NT2/D1 (cell line): Measurements from ENCODE around the gene ZNF556.

ENCODE experiments used
- SUZ12 ChIP-seq: IDR thresholded peaks from 2 replicates; pipeline ENCODE4 v1.6.1; 2011; ENCODE audit not compliant: insufficient read length, insufficient read depth; ENCODE audit errors: extremely low read depth
- YY1 ChIP-seq: IDR thresholded peaks from 2 replicates; pipeline ENCODE4 v1.6.1; 2011; ENCODE audit not compliant: insufficient read length, insufficient read depth

DNA sequence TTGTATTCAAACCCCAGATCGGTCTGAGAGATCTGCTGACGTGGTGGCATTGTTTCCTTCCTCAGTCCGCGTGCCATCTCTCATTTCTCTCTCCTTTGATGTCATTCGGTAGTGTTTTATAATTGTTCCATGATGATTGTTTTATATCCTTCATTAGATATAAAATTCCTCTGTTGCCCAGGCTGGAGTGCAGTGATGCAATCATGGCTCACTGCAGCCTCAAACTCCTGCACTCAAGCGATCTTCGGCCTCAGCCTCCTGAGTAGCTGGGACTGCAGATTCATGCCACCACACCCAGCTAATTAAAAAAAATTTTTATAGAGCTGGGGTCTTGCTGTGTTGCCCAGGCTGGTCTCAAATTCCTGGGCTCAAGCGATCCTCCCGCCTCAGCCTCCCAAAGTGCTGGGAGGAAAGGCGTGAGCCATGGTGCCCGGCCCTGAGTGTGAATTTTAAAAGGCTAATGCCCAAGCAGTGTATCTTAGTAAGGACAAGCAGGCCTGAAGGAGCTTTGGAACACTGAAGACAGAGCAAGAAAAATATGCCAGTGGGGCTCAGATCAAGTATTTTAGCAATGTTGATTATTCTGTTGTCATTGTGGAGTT lies 38.9 kb downstream of the ZNF556 start:
- TF ChIP-seq SUZ12 (no peak), YY1 (no peak)
